Fibroblast of skin of left quadriceps (primary cell): ENCODE measurements around the gene BBS9.
"Not testable (repeated sequence)": the region's sequence is repeated elsewhere in the genome, so short reads cannot be mapped to it uniquely, and the experiment has no call there.

Experiments used
- DNase-seq, 2 experiments: peaks; one replicate each; pipeline ENCODE4 v3.0.0-alpha.2; 2013; ENCODE audit warnings: low read depth in 2 of 2

Gene BBS9

GRCh38 chr7:33428415-33428814, 299.1 kb downstream of the BBS9 start:
- no peak for DNase-seq

DNA sequence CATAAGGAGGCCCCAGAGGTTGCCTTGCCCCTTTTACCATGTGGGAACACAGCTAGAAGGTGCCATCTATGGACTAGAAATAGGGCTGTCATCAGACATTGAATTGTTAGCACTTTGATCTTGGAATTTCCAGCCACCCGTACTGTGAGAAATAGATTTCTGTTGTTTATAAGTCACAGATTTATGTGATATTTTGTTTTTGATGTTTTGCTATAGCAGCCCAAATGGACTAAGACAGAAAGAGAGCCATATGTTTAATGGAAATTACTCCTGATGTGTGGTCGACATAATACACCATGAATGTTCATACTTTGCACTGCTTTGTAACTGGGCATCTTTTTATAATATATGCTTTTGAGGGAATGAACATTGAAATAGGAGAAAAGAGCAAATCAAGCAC, 302.2 kb downstream of the BBS9 start:
- no peak for DNase-seq

GRCh38 chr7:33432821-33433220, 303.5 kb downstream of the BBS9 start:
- no peak for DNase-seq

- DNase-seq = no peak
These were observed 304.0 kb downstream of the BBS9 start for GRCh38 chr7:33433357-33433756.

DNA sequence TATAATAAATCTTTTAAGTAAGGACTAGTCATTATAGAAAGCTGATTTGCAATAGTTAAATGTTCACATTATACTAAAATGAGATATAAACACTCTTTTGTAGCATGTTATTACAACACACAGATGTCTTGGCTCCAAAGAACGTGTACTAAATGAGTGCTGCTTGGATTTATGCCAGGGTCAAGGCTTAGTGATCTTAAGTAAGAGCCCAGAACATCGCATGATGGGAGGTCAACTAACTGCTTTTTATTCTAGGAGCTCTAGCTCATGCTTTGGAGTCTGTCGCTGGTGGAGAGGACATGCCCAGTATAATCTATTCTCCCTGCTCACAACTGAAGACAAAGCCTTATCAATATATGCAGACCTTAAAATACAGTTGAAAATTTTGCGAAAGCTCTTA, 315.1 kb downstream of the BBS9 start:
- DNase-seq = no peak

GRCh38 chr7:33446551-33446950, 317.2 kb downstream of the BBS9 start:
- no peak for DNase-seq

- DNase-seq = no peak
These were observed 318.7 kb downstream of the BBS9 start for GRCh38 chr7:33448035-33448434.

DNA sequence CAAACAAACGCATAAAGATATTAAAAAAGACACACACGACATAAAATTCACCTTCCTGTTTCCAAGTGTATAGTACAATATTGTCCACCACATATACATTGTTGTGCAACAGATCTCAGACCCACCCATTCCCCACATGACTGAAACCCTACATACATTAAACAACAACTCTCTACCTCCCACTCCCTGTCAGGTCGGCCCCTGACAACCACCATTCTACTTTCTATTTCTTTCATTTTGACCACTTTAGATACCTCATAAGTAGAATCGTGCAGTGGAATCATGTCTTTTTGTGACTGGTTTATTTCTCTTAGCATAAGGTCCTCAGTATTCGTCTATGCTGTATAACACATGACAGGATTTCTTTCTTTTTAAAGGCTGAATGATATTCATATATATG, 320.5 kb downstream of the BBS9 start:
- no peak for DNase-seq

GRCh38 chr7:33452805-33453502, 323.6 kb downstream of the BBS9 start:
- no peak for DNase-seq

DNA sequence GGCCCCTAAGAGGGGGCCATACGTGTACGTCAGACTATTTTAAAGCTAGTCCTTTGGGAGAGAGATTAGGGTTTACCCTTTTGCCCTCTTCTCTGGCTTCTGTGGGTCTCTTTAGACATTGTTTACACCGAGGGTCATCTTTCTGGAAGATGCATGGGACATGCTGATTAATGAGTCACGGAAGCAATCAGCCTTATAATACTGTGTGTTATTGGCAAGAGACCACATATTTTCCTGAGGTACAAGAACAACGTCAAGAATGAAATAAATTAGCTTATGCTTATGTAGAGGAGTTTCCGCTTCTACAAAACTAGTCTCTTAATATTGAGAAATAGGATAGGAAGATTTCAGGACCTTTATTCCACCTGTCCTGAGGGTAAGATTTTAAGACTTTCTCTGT, 327.7 kb downstream of the BBS9 start:
- DNase-seq = no peak

DNA sequence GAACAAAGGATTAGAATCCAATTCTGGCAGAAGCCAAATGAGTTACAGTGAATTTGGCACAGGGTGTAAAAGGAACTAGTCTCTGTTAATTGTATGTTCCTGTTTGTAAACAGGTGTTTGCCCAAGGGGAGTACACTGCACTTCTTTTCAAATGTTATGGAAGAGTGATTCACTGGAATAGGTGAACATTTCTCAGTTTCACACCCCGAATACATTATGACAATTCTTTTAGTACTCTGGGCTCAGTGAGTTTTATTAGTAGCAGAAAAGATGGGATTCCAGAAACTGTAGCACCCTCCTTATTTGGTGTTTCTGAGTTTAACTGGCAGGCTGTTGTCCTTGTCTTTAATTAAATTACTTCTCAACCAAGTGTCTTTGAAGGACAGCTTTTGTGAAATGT, 329.2 kb downstream of the BBS9 start:
- DNase-seq = no peak

GRCh38 chr7:33459340-33459751, 330.0 kb downstream of the BBS9 start:
- DNase-seq = peak; percentile 34 to 36

- no peak for DNase-seq
These were observed 333.8 kb downstream of the BBS9 start for GRCh38 chr7:33463131-33463530.

DNA sequence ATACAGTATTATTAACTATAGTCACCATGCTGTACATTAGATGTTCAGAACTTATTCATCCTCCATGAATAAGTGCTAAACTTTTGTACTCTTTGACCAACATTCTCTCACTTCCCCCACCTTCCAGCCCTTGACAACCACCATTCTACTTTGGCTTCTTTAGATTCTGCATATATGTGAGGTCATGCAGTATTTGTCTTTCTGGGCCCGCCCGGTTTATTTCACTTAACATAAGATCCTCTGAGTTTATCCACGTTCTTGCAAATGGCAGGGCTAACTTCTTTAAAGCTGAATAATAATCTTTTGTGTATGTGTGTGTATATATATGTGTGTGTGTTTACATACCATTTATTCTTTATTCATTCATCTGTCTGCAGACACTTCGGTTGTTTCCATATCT, 336.8 kb downstream of the BBS9 start:
- no peak for DNase-seq

- DNase-seq = no peak
These were observed 342.4 kb downstream of the BBS9 start for GRCh38 chr7:33471636-33472242.

DNA sequence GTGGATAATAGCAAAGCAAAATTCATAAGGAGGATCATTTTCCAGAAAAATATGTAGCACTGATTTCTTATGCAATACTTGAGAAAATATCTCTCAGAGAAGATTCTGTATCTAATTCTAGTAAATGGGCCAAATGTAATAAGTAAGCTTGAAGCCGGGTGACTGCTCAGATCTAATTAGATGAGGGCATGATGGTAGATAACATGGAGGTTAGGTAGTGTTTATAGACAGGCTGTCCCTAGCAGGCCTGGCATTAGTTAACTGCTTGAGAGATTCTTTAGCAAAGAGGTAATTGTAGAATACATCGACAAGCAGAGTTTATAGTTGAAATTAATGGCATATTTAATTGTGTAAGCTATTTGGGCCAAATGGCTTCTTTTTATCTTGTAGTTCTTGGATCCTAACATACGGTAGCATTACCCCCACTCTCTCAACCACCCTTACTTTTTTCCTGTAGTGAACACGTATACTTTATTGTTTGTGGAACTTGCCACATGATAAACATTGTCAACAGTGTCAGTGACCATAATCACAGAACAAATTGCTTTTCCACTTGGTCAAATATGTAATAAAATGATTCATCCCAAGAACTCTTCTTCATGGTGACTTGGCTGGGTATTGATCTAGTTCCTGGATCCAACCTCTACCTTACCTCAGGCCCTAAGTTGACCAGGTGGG, 343.1 kb downstream of the BBS9 start:
- no peak for DNase-seq

- DNase-seq = no peak
These were observed 348.5 kb downstream of the BBS9 start for GRCh38 chr7:33477719-33478480.

DNA sequence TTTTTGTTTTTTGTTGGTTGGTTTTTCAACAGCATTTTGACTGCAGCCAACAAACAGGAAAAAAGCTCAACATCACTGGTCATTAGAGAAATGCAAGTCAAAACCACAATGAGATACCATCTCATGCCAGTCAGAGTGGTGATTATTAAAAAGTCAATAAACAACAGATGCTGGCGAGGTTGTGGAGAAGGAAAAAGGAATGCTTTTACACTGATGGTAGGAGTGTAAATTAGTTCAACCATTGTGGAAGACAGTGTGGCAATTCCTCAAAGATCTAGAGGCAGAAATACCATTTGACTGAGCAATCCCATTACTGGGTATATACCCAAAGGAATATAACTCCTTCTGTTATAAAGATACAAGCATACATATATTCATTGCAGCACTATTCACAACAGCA, 355.1 kb downstream of the BBS9 start:
- DNase-seq = not testable (repeated sequence)

- DNase-seq = no peak
These were observed 356.6 kb downstream of the BBS9 start for GRCh38 chr7:33485747-33486493.

DNA sequence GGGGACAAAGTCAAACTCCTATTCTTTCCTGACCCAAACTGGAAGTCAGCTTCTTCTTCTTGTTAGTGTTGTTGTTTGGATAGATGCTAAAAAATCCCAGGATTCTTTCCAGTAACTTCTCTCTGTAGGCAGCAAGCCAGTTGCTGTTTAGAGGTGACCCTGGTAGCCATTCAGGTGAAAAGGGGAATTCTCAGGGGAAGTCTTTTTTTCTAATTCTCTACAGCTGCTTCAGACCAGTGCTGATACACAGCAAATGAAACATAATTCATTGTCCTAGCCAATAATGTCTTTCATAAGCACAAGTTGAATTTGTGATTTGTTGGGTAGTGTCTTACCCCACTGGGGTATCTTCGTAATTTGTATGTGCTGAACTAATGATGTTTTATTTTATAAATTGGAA, 357.3 kb downstream of the BBS9 start:
- no peak for DNase-seq

- no peak for DNase-seq
These were observed 358.8 kb downstream of the BBS9 start for GRCh38 chr7:33487998-33488682.
